Stomach (tissue), 9 donors: Measurements from ENCODE around the gene RSPH3. TPM values are rescaled to one million over a fixed set of nuclear protein-coding genes. Genes with fewer than 3 reads are reported as not detected.
"Not testable (repeated sequence)": the region's sequence is repeated elsewhere in the genome, so short reads cannot be mapped to it uniquely, and the experiment has no call there.

ENCODE experiments used
- DNase-seq, 2 donors: peaks; one replicate each; pipeline versions ENCODE4 v3.0.0 to v3.0.0-alpha.2; 2013 to 2019
- H3K27ac ChIP-seq, 5 donors: fragments of 200-600 bp in 4 of 5; sonication (generic) in 4 of 5; one replicate each; pipeline ENCODE4 v1.5.1; 2013 to 2019; ENCODE audit warnings: mild to moderate bottlenecking in 1 of 5, moderate library complexity in 1 of 5
- H3K27me3 ChIP-seq, 3 donors: fragments of 200-600 bp; sonication (generic); one replicate each; pipeline ENCODE4 v1.5.1; 2017 to 2019; ENCODE audit warnings: mixed run types in 1 of 3
- H3K36me3 ChIP-seq, 4 donors: fragments of 200-600 bp; sonication (generic); 1 replicate in 3 of 4; 2 replicates in 1 of 4; pipeline ENCODE4 v1.5.1; 2016 to 2019
- H3K4me1 ChIP-seq, 4 donors: fragments of 200-600 bp; sonication (generic); one replicate each; pipeline ENCODE4 v1.5.1; 2016 to 2019
- H3K4me3 ChIP-seq, 4 donors: fragments of 200-600 bp; sonication (generic) in 3 of 4; one replicate each; pipeline ENCODE4 v1.5.1; 2016 to 2019; ENCODE audit warnings: mild to moderate bottlenecking in 1 of 4
- H3K9me3 ChIP-seq, 4 donors: fragments of 200-600 bp; sonication (generic); one replicate each; pipeline ENCODE4 v1.5.1; 2016 to 2019
- CTCF ChIP-seq, 7 experiments: fragments of 450-650 bp in 4 of 7; fragments of 200-600 bp in 3 of 7; sonication (generic) in 3 of 7; IDR thresholded peaks; one replicate each; pipeline ENCODE4 v1.5.1; 2016 to 2019; ENCODE audit warnings: antibody characterized with exemption in 7 of 7, control low read depth in 2 of 7, mild to moderate bottlenecking in 1 of 7
- EP300 ChIP-seq: sonication (generic); formaldehyde crosslinking; IDR thresholded peaks from one replicate; pipeline ENCODE4 v1.6.1; 2017; ENCODE audit warnings: antibody characterized with exemption
- POLR2A ChIP-seq, 4 donors: fragments of 450-650 bp; IDR thresholded peaks; one replicate each; pipeline ENCODE4 v1.6.1; 2016; ENCODE audit warnings: antibody characterized with exemption in 4 of 4, control low read depth in 2 of 4, mild to moderate bottlenecking in 1 of 4, moderate library complexity in 1 of 4
- POLR2AphosphoS5 ChIP-seq, 3 donors: sonication (generic); formaldehyde crosslinking; IDR thresholded peaks; one replicate each; pipeline ENCODE4 v1.6.1; 2016; ENCODE audit warnings: antibody characterized with exemption in 3 of 3
- WGBS, 5 donors: extraction: QIAGEN DNeasy Blood & Tissue Kit in 3 of 5; methylation state at CpG; one replicate each; pipeline versions ENCODE4 v1.1.5 to v1.1.7; 2013 to 2018; 5-methylcytosine and 5-hydroxymethylcytosine counted together
- intact Hi-C: fragments of 100-400 bp; cut with DNase I; formaldehyde crosslinking; loops from one replicate; pipeline ENCODE4 v1.15.1; 2023; ENCODE audit warnings: low total_unique reads
- polyA plus RNA-seq, 3 donors: library from polyadenylated mRNA; stranded (reverse); fragments of 200-250 nt; gene quantifications; one replicate each; pipeline ENCODE4 v1.2.3, GENCODE V29; 2013
- total RNA-seq, 5 donors: library from RNA; depleted of rRNA; stranded (reverse); fragments of >200 nt; gene quantifications; one replicate each; pipeline versions ENCODE4 v1.1.0 to v1.2.3, GENCODE V29; 2014 to 2016
- donor health status: healthy with polysubstance abuse.
- donor health status: Bipolar disorder and iron deficiency.
- donor health status: healthy.

The RSPH3 gene
- total and polyA plus RNA-seq, 8 donors, result 2.3 to 89.3 (median 5.9) TPM

- no peaks in the 10 kb centered on the region for H3K27me3 ChIP-seq
- DNase-seq, result no peak
- peaks cover 0 to 9% (median 5%) of the 10 kb centered on the region in 4 donors for H3K9me3 ChIP-seq
- intact Hi-C loops, result no loop called here
- H3K4me1 ChIP-seq, result no peaks in the 10 kb centered on the region
- H3K4me3 ChIP-seq, result no peak overlapping the region
- H3K27ac ChIP-seq, result no peak overlapping the region
- WGBS, 5 donors, result 66 to 73% (median 69%) methylated on average over 3 of the region's 3 CpGs
- no peaks in the 10 kb centered on the region for H3K36me3 ChIP-seq
- TF ChIP-seq POLR2AphosphoS5 (IDR thresholded peaks at IDR 0.05) (no peak), EP300 (no peak), POLR2A (IDR thresholded peaks at IDR 0.05) (no peak), CTCF (IDR thresholded peaks at IDR 0.05) (no peak)
Observed at GRCh38 chr6:159017757-159018559, 18.0 kb upstream of the RSPH3 start.

- intact Hi-C loops, result no loop called here
- TF ChIP-seq POLR2AphosphoS5 (IDR thresholded peaks at IDR 0.05), result no peak
- no peak for TF ChIP-seq CTCF (IDR thresholded peaks at IDR 0.05)
- no peak for TF ChIP-seq POLR2A (IDR thresholded peaks at IDR 0.05)
- TF ChIP-seq EP300, result no peak
- no peaks in the 10 kb centered on the region for H3K4me1 ChIP-seq
Observed at GRCh38 chr6:159014406-159014805, 14.4 kb upstream of the RSPH3 start.

DNA sequence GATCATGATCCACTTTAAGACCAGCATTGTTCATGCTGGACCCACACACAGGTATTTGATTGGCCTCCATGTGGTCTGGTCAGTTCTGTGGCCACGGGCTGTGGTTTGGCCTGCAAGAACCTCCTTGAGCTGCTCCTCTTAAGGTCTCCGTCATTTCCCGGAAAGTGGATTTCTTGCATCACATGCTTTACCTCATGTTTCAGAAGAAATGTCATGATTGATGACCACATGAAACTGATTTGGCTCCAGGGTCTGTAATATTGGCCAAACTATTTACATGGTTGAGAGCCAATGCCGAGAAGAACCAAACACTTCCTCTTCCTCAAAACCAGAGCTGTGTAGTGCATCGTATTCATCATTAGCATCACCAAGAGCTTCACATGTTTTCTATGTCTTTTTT is 13.2 kb upstream of the RSPH3 start:
- Histone ChIP-seq H3K4me1 (peaks cover 0 to 5% (median 0%) of the 10 kb centered on the region in 4 donors), H3K27me3 (no peaks in the 10 kb centered on the region), H3K9me3 (peaks cover 0 to 9% (median 5%) of the 10 kb centered on the region in 4 donors), H3K27ac (no peak overlapping the region), H3K4me3 (no peak overlapping the region), H3K36me3 (no peaks in the 10 kb centered on the region)
- 69 to 85% (median 81%) methylated on average over 5 of the region's 5 CpGs for WGBS, 5 donors
- intact Hi-C loops, result no loop called here
- TF ChIP-seq CTCF (IDR thresholded peaks at IDR 0.05) (no peak), POLR2AphosphoS5 (IDR thresholded peaks at IDR 0.05) (no peak), EP300 (no peak), POLR2A (IDR thresholded peaks at IDR 0.05) (no peak)
- DNase-seq, result no peak

More at GRCh38 chr6:159014406-159014805, 14.4 kb upstream of the RSPH3 start:
- no peak for DNase-seq
- no peaks in the 10 kb centered on the region for H3K36me3 ChIP-seq
- H3K4me3 ChIP-seq, result no peak overlapping the region
- no peaks in the 10 kb centered on the region for H3K27me3 ChIP-seq
- no peak overlapping the region for H3K27ac ChIP-seq
- peaks cover 0 to 9% (median 5%) of the 10 kb centered on the region in 4 donors for H3K9me3 ChIP-seq

DNA sequence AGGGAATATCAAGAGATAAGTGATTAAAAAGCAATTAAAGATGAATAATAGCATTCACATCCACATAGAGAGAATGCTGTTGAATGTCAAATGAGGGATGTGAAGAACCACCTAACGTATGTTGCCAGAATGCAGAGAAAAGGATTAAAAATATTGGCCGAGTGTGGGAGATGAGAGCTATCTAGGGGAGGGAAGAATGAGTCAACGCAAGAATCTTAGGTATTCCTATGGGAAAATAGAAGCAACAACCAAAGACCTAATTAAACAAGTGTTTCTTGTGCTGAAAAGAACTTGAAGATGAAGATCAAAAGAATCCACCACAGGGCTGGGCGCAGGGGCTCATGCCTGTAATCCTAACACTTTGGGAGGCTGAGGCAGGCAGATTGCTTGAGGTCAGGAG is 12.2 kb upstream of the RSPH3 start:
- H3K27me3 ChIP-seq, result no peaks in the 10 kb centered on the region
- 89 to 96% (median 93%) methylated on average over 4 of the region's 4 CpGs for WGBS, 5 donors
- no peak for TF ChIP-seq EP300
- TF ChIP-seq POLR2A (IDR thresholded peaks at IDR 0.05), result no peak
- no peak for TF ChIP-seq CTCF (IDR thresholded peaks at IDR 0.05)
- H3K27ac ChIP-seq, result no peak overlapping the region
- H3K9me3 ChIP-seq, result peaks cover 0 to 9% (median 5%) of the 10 kb centered on the region in 4 donors
- H3K4me3 ChIP-seq, result no peak overlapping the region
- H3K36me3 ChIP-seq, result no peaks in the 10 kb centered on the region
- intact Hi-C loops, result no loop called here
- peaks cover 0 to 5% (median 0%) of the 10 kb centered on the region in 4 donors for H3K4me1 ChIP-seq
- DNase-seq, result no peak

- WGBS, 5 donors, result 66 to 81% (median 77%) methylated on average over 7 of the region's 7 CpGs
- DNase-seq, intact Hi-C loops, H3K9me3 ChIP-seq, H3K36me3 ChIP-seq, H3K27ac ChIP-seq, H3K4me1 ChIP-seq, H3K27me3 ChIP-seq, H3K4me3 ChIP-seq: not testable (repeated sequence)
Observed at GRCh38 chr6:159010037-159010612, 10.1 kb upstream of the RSPH3 start.
